Activated CD8-positive, alpha-beta memory T cell treated with anti-CD3 and anti-CD28 coated beads, Interleukin-2, amount 50 U/mL, for 1 hour (primary cell): ENCODE data around the gene SPTB.

ENCODE experiments used
- DNase-seq: peaks from one replicate; pipeline ENCODE4 v3.0.0-alpha.2; 2020; ENCODE audit errors: extremely low read depth

Gene SPTB

GRCh38 chr14:64789696-64790095 lies 90.0 kb downstream of the SPTB start:
- DNase-seq = no peak

GRCh38 chr14:64788706-64789105 lies 91.0 kb downstream of the SPTB start:
- no peak for DNase-seq

- DNase-seq = no peak
These were observed 92.1 kb downstream of the SPTB start for GRCh38 chr14:64787619-64788018.

GRCh38 chr14:64786296-64787149 lies 93.2 kb downstream of the SPTB start:
- DNase-seq = no peak

GRCh38 chr14:64784006-64784405 lies 95.7 kb downstream of the SPTB start:
- DNase-seq = no peak

- DNase-seq = no peak
These were observed 97.5 kb downstream of the SPTB start for GRCh38 chr14:64782196-64782595.

GRCh38 chr14:64779472-64779871 lies 100.2 kb downstream of the SPTB start:
- DNase-seq = no peak

GRCh38 chr14:64778104-64778754 lies 101.5 kb downstream of the SPTB start:
- no peak for DNase-seq

- DNase-seq = no peak
These were observed 102.2 kb downstream of the SPTB start for GRCh38 chr14:64777461-64777860.

GRCh38 chr14:64775081-64775777 lies 104.5 kb downstream of the SPTB start:
- DNase-seq = no peak

GRCh38 chr14:64774272-64774671 lies 105.4 kb downstream of the SPTB start:
- DNase-seq = no peak

GRCh38 chr14:64773577-64773976 lies 106.1 kb downstream of the SPTB start:
- DNase-seq = no peak

GRCh38 chr14:64773046-64773445 lies 106.7 kb downstream of the SPTB start:
- DNase-seq = no peak

- DNase-seq = no peak
These were observed 107.2 kb downstream of the SPTB start for GRCh38 chr14:64772397-64772950.

GRCh38 chr14:64771161-64771560 lies 108.5 kb downstream of the SPTB start:
- no peak for DNase-seq

GRCh38 chr14:64770751-64771150 lies 109.0 kb downstream of the SPTB start:
- DNase-seq = no peak

- DNase-seq = no peak
These were observed 110.3 kb downstream of the SPTB start for GRCh38 chr14:64769096-64770020.

- no peak for DNase-seq
These were observed 111.2 kb downstream of the SPTB start for GRCh38 chr14:64768401-64769095.

GRCh38 chr14:64767215-64767964 lies 112.3 kb downstream of the SPTB start:
- DNase-seq = no peak
